HepG2 (cell line): ENCODE data around the gene FUOM. TPM values are rescaled to one million over a fixed set of nuclear protein-coding genes. Genes with fewer than 3 reads are reported as not detected.

Experiments
- CBX2 ChIP-seq, 2 experiments: fragments of 200-600 bp in 1 of 2; sonication (generic); formaldehyde crosslinking in 1 of 2; IDR thresholded peaks; 2 replicates each; pipeline versions ENCODE4 v1.7.0 to v1.8.1; 2018 to 2022; ENCODE audit warnings: low read depth in 2 of 2, low read length in 1 of 2, mild to moderate bottlenecking in 1 of 2, missing genetic modification reagents in 1 of 2
- FOXK1 ChIP-seq: sonication (generic); formaldehyde crosslinking; IDR thresholded peaks from 2 replicates; pipeline ENCODE4 v1.4.0; 2020; ENCODE audit warnings: low read depth, missing genetic modification reagents, borderline replicate concordance
- FOXK2 ChIP-seq: fragments of 450-650 bp; IDR thresholded peaks from 2 replicates; pipeline ENCODE4 v1.6.1; 2016
- GATAD1 ChIP-seq: IDR thresholded peaks from 2 replicates; pipeline ENCODE4 v1.6.1; 2016; ENCODE audit warnings: missing genetic modification reagents, missing compliant biosample characterization
- HHEX ChIP-seq: IDR thresholded peaks from 2 replicates; pipeline ENCODE4 v1.6.1; 2016; ENCODE audit warnings: control low read depth
- HMG20B ChIP-seq: conservative IDR thresholded peaks from 2 replicates; pipeline ENCODE4 v1.6.1; 2016; ENCODE audit warnings: missing genetic modification reagents, missing compliant biosample characterization
- HOXA5 ChIP-seq: sonication (generic); formaldehyde crosslinking; IDR thresholded peaks from 2 replicates; pipeline ENCODE4 v1.4.0; 2020; ENCODE audit warnings: missing genetic modification reagents
- MYNN ChIP-seq: sonication (generic); formaldehyde crosslinking; IDR thresholded peaks from 2 replicates; pipeline ENCODE4 v1.4.0; 2020; ENCODE audit warnings: mild to moderate bottlenecking, low read depth, missing genetic modification reagents
- PHF21A ChIP-seq: sonication (generic); formaldehyde crosslinking; IDR thresholded peaks from 2 replicates; pipeline ENCODE4 v1.5.0; 2020; ENCODE audit warnings: mild to moderate bottlenecking, missing genetic modification reagents
- POGZ ChIP-seq: sonication (generic); formaldehyde crosslinking; IDR thresholded peaks from 2 replicates; pipeline ENCODE4 v1.4.0; 2020; ENCODE audit warnings: mild to moderate bottlenecking, missing genetic modification reagents
- ZBTB21 ChIP-seq: sonication (generic); formaldehyde crosslinking; IDR thresholded peaks from 2 replicates; pipeline ENCODE4 v1.4.0; 2020; ENCODE audit warnings: missing genetic modification reagents
- ZFP82 ChIP-seq: sonication (generic); formaldehyde crosslinking; IDR thresholded peaks from 2 replicates; pipeline ENCODE4 v1.5.1; 2020; ENCODE audit warnings: mild to moderate bottlenecking, missing genetic modification reagents, borderline replicate concordance
- ZNF451 ChIP-seq: sonication (generic); formaldehyde crosslinking; IDR thresholded peaks from 2 replicates; pipeline ENCODE4 v1.5.0; 2020; ENCODE audit warnings: mild to moderate bottlenecking, missing genetic modification reagents
- ZNF598 ChIP-seq: sonication (generic); formaldehyde crosslinking; IDR thresholded peaks from 2 replicates; pipeline ENCODE4 v1.5.1; 2020; ENCODE audit warnings: mild to moderate bottlenecking, missing genetic modification reagents, borderline replicate concordance
- ZNF83 ChIP-seq: sonication (generic); formaldehyde crosslinking; IDR thresholded peaks from 2 replicates; pipeline ENCODE4 v1.4.0; 2020; ENCODE audit warnings: missing genetic modification reagents, mild to moderate bottlenecking, borderline replicate concordance
- ZSCAN31 ChIP-seq: sonication (generic); formaldehyde crosslinking; IDR thresholded peaks from 2 replicates; pipeline ENCODE4 v1.5.0; 2020; ENCODE audit warnings: low read depth, mild to moderate bottlenecking, missing genetic modification reagents
- polyA plus RNA-seq, 8 experiments: library from polyadenylated mRNA; depleted of rRNA in 3 of 8; stranded (reverse) in 7 of 8; unstranded in 1 of 8; fragments of >200 nt; fragmentation: Illumina TruSeq in 4 of 8; extraction: Trizol in 4 of 8; gene quantifications; 2 replicates each; pipeline versions ENCODE4 v1.2.1 to v1.2.3, GENCODE V29; 2011 to 2016; ENCODE audit warnings: low read depth in 4 of 8, missing spikeins in 1 of 8, mixed read lengths in 1 of 8; ENCODE audit not compliant: insufficient read depth in 1 of 8
- total RNA-seq, 5 experiments: library from RNA; depleted of rRNA; stranded (reverse); fragments of >200 nt; fragmentation: Illumina TruSeq; extraction: Trizol; gene quantifications; 2 replicates each; pipeline ENCODE4 v1.2.3, GENCODE V29; 2016; ENCODE audit warnings: low read depth in 1 of 5
- TF ChIP-seq, protein P1 (sequence below): sonication (generic); formaldehyde crosslinking; IDR thresholded peaks from 2 replicates; pipeline ENCODE4 v1.5.1; 2020; ENCODE audit warnings: mild to moderate bottlenecking, missing genetic modification reagents, borderline replicate concordance
- TF ChIP-seq, protein P2 (sequence below): sonication (generic); formaldehyde crosslinking; IDR thresholded peaks from 2 replicates; pipeline ENCODE4 v1.4.0; 2020; ENCODE audit warnings: missing genetic modification reagents
- TF ChIP-seq, protein P3 (sequence below): sonication (generic); formaldehyde crosslinking; IDR thresholded peaks from 2 replicates; pipeline ENCODE4 v1.4.0; 2020; ENCODE audit warnings: missing genetic modification reagents

FUOM gene
- total and polyA plus RNA-seq, 2 of the 13 experiments (the other 11 are each of a cell fraction or from before 2014, with no cell fraction given): 27.5 to 60.4 TPM

DNA sequence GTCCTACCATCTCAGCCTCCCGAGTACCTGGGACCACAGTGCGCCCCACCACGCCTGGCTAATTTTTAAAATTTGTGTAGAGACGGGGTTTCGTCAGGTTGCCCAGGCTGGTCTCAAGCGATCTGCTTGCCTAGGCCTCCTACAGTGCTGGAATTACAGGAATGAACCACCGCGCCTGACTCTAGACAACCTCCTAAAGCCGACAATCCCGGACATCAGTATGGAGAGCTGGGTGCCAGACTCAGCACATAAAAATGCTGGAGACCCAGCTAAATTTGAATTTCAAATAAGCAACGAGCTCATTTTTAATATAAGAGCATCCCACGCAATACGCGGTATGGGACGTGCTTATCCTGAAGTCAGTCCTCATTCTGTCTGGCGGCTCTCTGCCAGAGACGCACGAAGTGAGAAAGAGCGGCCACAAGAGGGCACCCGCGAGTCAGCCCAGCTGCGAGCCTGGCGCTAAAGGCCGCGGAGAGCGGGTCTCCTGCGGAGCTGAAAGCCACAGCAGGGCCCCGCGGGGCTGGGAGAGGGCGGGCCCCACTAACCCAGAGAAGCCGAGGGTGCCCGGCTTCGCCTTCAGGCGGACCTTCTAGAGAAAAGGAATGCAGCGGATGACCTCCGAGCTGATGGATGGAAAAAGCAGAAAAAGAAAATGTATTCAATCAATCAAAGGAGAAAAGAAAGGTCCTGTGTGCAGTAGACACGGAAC is 28.2 kb downstream of the FUOM start (continued):
- no peak for TF ChIP-seq CBX2 (IDR thresholded peaks at IDR 0.05; ENCODE audit: low read depth, low read length)
- TF ChIP-seq CBX2 (CRISPR knock-in tag; IDR thresholded peaks at IDR 0.05; ENCODE audit: low read depth): no peak
- TF ChIP-seq ZBTB21 (CRISPR knock-in tag): no peak
- TF ChIP-seq, protein P1, sequence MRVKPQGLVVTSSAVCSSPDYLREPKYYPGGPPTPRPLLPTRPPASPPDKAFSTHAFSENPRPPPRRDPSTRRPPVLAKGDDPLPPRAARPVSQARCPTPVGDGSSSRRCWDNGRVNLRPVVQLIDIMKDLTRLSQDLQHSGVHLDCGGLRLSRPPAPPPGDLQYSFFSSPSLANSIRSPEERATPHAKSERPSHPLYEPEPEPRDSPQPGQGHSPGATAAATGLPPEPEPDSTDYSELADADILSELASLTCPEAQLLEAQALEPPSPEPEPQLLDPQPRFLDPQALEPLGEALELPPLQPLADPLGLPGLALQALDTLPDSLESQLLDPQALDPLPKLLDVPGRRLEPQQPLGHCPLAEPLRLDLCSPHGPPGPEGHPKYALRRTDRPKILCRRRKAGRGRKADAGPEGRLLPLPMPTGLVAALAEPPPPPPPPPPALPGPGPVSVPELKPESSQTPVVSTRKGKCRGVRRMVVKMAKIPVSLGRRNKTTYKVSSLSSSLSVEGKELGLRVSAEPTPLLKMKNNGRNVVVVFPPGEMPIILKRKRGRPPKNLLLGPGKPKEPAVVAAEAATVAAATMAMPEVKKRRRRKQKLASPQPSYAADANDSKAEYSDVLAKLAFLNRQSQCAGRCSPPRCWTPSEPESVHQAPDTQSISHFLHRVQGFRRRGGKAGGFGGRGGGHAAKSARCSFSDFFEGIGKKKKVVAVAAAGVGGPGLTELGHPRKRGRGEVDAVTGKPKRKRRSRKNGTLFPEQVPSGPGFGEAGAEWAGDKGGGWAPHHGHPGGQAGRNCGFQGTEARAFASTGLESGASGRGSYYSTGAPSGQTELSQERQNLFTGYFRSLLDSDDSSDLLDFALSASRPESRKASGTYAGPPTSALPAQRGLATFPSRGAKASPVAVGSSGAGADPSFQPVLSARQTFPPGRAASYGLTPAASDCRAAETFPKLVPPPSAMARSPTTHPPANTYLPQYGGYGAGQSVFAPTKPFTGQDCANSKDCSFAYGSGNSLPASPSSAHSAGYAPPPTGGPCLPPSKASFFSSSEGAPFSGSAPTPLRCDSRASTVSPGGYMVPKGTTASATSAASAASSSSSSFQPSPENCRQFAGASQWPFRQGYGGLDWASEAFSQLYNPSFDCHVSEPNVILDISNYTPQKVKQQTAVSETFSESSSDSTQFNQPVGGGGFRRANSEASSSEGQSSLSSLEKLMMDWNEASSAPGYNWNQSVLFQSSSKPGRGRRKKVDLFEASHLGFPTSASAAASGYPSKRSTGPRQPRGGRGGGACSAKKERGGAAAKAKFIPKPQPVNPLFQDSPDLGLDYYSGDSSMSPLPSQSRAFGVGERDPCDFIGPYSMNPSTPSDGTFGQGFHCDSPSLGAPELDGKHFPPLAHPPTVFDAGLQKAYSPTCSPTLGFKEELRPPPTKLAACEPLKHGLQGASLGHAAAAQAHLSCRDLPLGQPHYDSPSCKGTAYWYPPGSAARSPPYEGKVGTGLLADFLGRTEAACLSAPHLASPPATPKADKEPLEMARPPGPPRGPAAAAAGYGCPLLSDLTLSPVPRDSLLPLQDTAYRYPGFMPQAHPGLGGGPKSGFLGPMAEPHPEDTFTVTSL (CRISPR knock-in tag): no peak
- TF ChIP-seq PHF21A (CRISPR knock-in tag): peak; percentile 29; the same call in 1 of the 2 replicates
- no peak for TF ChIP-seq ZSCAN31 (CRISPR knock-in tag)
- no peak for TF ChIP-seq ZNF83 (CRISPR knock-in tag)
- TF ChIP-seq HHEX (CRISPR knock-in tag): no peak
- 0 out of 2 replicates have a peak, but pooled peaks have one; percentile 32 for TF ChIP-seq GATAD1
- no peak for TF ChIP-seq POGZ (CRISPR knock-in tag)
- TF ChIP-seq ZFP82 (CRISPR knock-in tag): no peak
- TF ChIP-seq, protein P2, sequence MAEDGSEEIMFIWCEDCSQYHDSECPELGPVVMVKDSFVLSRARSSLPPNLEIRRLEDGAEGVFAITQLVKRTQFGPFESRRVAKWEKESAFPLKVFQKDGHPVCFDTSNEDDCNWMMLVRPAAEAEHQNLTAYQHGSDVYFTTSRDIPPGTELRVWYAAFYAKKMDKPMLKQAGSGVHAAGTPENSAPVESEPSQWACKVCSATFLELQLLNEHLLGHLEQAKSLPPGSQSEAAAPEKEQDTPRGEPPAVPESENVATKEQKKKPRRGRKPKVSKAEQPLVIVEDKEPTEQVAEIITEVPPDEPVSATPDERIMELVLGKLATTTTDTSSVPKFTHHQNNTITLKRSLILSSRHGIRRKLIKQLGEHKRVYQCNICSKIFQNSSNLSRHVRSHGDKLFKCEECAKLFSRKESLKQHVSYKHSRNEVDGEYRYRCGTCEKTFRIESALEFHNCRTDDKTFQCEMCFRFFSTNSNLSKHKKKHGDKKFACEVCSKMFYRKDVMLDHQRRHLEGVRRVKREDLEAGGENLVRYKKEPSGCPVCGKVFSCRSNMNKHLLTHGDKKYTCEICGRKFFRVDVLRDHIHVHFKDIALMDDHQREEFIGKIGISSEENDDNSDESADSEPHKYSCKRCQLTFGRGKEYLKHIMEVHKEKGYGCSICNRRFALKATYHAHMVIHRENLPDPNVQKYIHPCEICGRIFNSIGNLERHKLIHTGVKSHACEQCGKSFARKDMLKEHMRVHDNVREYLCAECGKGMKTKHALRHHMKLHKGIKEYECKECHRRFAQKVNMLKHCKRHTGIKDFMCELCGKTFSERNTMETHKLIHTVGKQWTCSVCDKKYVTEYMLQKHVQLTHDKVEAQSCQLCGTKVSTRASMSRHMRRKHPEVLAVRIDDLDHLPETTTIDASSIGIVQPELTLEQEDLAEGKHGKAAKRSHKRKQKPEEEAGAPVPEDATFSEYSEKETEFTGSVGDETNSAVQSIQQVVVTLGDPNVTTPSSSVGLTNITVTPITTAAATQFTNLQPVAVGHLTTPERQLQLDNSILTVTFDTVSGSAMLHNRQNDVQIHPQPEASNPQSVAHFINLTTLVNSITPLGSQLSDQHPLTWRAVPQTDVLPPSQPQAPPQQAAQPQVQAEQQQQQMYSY (CRISPR knock-in tag): no peak
- no peak for TF ChIP-seq MYNN (CRISPR knock-in tag)
- TF ChIP-seq, protein P3, sequence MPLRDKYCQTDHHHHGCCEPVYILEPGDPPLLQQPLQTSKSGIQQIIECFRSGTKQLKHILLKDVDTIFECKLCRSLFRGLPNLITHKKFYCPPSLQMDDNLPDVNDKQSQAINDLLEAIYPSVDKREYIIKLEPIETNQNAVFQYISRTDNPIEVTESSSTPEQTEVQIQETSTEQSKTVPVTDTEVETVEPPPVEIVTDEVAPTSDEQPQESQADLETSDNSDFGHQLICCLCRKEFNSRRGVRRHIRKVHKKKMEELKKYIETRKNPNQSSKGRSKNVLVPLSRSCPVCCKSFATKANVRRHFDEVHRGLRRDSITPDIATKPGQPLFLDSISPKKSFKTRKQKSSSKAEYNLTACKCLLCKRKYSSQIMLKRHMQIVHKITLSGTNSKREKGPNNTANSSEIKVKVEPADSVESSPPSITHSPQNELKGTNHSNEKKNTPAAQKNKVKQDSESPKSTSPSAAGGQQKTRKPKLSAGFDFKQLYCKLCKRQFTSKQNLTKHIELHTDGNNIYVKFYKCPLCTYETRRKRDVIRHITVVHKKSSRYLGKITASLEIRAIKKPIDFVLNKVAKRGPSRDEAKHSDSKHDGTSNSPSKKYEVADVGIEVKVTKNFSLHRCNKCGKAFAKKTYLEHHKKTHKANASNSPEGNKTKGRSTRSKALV (CRISPR knock-in tag): peak; percentile 80; the same call in 1 of the 2 replicates
- TF ChIP-seq ZNF598 (CRISPR knock-in tag): no peak; the same call in 1 of the 2 replicates
- no peak for TF ChIP-seq FOXK1 (CRISPR knock-in tag)
- TF ChIP-seq HMG20B: no peak
- no peak for TF ChIP-seq FOXK2
- 0 out of 2 replicates have a peak, but pooled peaks have one; percentile 56 for TF ChIP-seq HOXA5 (CRISPR knock-in tag)
- no peak for TF ChIP-seq ZNF451
